HG03558 (cell line): ENCODE data around the gene FJX1.

ENCODE experiments used
- ATAC-seq: cut with Tn5 transposase; IDR thresholded peaks from one replicate; pipeline ENCODE4 v1.9.1; 2021; ENCODE audit warnings: moderate number of reproducible peaks; ENCODE audit not compliant: unreplicated experiment; ENCODE audit errors: extremely low read depth

The FJX1 gene, protein sequence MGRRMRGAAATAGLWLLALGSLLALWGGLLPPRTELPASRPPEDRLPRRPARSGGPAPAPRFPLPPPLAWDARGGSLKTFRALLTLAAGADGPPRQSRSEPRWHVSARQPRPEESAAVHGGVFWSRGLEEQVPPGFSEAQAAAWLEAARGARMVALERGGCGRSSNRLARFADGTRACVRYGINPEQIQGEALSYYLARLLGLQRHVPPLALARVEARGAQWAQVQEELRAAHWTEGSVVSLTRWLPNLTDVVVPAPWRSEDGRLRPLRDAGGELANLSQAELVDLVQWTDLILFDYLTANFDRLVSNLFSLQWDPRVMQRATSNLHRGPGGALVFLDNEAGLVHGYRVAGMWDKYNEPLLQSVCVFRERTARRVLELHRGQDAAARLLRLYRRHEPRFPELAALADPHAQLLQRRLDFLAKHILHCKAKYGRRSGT

DNA sequence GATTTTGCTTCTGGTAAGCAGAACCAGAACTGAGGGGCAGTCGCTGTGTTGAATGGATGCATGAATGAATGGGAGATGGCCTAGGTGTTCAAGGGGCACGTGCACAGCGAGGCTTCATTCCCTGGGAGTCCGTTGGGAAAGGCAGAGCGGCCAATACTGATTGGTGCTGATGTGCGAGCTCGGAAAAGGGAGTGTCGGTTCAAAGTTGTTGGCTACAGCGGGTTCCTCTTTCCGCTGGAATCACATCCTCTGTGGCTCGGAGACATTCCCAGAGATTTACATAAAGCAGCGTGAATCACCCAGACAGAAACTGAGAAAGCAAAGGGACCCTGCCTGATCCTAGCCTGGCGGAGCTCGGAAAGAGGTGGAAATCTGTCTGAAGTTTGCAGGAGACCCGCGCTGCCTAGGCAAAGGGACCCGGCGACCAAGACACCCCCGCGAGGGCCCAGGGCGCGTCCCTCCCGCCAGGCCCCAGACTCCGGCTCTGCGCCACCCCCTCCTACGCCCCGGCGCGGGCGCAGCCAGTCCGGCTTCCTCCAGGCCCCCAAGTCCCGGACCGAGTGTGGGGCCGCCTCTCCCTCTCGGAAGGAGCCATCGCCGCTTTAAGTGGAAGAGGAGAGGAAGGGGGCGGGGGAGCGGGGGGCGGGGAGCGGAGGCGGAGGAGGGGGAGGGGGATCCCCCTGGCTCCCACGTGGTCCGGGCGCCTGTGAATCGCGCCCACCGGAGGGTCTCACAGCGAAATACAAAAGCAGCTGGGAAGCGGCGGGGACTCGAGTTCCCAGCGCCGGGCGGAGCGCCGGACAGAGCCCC, at the start of gene FJX1:
TSS of gene FJX1 (plus strand) at position 774 of the 810 bp plus-strand sequence. CDS start 177 bp downstream, outside the sequence.
- ATAC-seq, result peak; percentile 27

GRCh38 chr11:35571696-35572095, 46.6 kb upstream of the FJX1 start:
- ATAC-seq, result no peak

DNA sequence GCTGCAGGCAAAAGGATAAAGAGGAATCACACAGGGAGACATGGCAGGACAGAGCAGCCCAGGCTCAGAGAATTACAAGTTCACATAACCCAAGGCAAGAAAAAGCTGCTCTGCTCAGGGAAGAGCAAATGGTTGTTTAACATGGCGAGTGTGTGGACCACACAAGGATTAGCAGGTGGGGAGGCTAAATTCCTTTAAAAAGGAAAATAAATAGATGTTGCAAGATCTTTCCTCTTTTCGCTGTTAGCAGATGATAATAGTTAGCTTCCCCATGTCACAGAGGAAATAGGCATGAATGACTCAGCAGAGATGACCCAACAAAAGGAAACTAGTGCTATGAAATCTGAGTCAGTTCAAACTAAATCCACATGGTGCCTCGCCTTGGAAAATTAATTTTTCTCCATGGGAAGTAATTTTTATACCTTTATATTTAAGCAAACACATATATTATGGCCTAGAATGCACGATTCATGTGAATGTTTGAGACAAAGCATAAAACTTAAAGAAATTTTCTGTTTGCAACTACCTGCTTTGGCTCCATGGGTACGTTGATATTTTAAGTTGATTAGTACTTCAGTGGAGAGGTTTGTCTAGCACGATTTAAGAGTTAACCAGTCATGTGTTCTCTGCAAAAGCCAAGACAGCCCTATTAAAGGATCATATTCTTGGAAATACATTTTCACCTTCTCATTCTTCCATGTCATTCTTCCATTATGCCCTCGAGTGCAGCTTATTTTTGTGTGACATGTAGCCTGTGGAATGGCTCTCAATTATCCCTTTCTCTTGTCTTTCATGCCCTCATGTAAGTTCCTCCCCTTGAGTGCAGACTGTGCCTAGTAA, 38.5 kb upstream of the FJX1 start:
- no peak for ATAC-seq

GRCh38 chr11:35580397-35580781, 37.9 kb upstream of the FJX1 start:
- no peak for ATAC-seq

DNA sequence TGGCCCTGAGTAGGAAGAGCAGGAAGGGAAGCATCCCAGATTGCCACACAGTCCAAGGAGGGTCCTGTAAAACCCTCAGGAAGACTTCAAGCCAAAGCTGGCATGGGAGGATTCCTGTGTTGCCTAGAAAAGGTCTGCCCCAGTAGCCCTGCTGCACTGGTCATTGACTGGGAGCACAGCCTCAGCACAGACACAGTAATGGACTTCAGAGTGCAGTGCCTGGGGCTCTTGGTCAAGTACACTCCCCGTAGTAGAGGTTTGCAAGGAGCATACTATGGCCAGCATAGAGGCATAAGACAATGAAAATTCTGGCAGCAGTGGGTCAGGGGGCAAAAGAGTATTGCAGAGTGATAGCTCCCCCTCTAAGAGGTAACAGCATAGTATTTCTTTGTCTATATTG, 36.2 kb upstream of the FJX1 start:
- no peak for ATAC-seq

DNA sequence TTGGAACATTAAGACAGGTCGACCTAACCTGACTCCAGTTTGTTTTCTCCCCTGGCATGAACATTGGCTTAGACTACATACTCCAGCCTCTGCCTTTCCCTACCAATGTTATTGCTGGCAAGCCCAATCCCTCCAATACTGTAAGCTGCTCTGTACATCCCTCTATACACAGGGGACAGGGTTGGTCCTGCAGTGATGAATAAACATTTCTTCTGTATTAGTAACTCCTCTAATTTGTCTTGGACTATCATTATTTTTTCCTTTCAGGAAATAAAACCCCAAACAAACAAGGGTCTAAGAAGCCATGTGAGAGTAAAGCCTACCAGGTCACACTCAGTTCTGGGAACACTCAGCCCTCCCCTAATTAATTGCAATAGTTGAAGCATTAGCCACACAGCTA, 35.1 kb upstream of the FJX1 start:
- no peak for ATAC-seq

DNA sequence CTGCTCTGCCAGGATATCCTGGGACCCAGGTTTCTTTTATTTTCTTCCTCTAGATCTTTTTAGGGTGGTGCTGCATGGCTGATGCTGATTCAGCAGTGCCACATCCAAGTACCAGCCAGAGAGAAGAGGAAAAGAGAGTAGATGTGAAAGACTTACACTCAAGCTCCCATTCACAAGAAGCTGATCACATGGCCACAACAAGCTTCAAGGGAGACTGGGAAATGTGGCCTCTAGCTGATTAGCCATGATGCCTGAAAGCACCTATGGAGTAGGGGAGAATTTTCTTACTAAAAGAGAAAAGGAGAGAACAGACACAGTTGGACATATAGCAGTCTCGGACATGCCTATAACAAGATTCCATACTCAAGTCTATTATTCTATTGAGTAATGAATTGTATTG, 34.4 kb upstream of the FJX1 start:
- no peak for ATAC-seq

DNA sequence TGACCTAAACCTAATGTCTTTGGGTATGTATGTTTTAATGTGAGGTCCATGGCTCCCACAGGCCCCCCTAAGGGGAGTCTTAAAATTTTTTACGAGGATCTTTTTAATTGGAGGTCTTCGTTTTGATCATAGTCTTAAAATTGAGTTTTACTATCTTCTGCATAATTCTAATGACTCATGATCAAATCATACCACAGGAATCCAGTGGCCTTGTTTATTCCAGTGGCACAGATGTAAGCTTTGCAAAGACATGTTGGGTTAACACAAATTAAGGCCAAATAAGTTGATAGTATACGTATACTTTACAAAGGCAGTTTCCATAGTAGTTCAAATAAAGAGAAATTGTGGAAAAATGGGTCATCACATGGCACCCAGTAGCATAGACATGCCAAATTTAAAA, 33.9 kb upstream of the FJX1 start:
- ATAC-seq, result no peak

DNA sequence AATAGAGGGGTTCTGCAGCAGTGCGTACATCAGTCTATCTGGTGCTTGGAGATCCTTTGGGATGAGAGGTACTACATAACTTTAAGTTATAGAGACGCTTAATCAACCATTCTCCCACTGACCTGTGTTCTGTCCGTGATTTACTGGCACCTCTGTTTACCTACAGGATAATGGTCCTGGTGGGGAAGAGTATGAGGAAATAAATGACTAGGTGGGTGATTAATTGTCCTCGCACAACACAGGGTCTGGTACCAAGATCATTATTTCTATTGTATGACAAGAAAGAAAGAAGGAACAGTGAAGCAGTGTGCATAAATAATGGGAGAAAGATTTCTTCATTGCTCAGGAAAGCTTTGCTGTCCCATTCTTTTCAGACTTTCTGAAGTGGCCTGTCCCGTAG, 32.8 kb upstream of the FJX1 start:
- no peak for ATAC-seq

DNA sequence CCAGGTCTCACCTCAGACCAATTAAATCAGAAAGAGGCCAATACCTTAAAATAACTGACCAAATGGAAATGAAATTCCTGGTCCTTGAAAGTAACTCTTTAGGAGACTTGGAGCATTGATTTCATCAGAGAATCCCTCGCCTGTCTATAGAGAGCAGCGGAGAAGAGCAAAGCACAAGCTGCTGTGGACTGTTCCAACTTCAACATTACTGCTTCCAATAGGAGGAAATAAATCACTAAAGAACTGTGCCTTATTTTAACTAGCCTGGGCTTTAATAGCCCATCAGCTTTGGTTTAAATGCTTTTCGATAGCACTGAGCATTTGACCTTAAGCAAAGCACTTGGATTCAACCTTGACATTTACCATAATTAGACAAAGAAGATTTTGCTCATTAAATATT, 32.0 kb upstream of the FJX1 start:
- no peak for ATAC-seq

GRCh38 chr11:35587972-35588371, 30.3 kb upstream of the FJX1 start:
- no peak for ATAC-seq

GRCh38 chr11:35588627-35589026, 29.6 kb upstream of the FJX1 start:
- no peak for ATAC-seq

DNA sequence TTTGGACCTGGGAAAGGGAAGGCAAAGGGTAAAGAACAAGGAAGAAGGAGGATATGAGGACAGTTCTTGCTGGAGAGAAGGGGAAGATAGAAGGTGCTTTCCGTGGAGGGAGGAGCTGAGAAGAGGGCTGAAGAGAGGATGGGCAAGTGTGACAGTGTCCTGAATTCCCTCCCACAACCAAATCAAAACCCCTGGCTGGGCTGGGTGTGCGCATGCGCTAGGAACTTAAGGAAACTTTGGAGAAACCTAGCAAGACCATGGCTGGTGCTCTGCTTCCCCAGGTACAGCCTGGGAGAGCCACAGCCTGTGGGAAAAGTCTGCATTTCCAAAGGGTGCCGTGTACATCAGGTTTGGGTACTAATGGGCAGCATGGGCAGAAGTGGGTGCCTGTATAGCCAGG, 29.0 kb upstream of the FJX1 start:
- no peak for ATAC-seq

DNA sequence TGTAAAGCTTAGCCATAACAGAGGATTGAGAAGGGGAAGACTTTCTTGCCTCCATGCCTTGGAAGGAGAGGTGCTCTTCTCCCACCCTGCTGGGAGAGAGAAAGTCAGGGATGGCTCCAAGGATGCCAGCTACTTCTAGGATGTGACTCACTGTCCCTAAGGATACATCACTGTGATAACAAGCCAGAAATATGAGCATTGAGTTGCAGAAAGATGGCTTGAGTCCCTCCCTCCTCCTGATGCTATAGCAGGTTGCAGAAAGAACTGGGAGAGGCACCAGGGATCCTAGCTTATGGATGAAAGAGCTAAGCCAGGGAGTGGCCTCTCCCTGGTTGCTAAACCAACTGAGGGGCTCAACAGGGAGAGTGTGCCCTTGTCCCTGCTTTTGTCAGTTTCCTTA, 27.8 kb upstream of the FJX1 start:
- no peak for ATAC-seq

DNA sequence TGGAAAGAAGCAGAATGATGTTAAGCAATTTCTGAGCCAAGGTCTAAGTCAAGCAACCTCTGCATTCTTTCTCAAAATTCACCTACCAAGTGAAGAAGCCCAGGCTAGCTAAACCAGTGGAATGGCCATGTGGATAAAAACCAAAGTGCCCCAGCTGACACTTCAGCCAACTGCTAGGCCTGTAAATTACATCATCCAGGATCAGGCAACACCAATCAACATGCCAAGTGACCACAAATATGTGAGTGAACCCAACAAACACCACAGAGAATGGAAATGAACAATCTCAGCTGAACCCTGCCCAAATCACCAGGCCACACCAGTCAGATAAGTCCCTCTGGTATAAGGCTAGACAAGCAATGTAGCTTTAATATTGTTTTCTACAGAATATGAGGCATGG, 25.1 kb upstream of the FJX1 start:
- no peak for ATAC-seq

GRCh38 chr11:35594680-35595079, 23.6 kb upstream of the FJX1 start:
- ATAC-seq, result no peak

DNA sequence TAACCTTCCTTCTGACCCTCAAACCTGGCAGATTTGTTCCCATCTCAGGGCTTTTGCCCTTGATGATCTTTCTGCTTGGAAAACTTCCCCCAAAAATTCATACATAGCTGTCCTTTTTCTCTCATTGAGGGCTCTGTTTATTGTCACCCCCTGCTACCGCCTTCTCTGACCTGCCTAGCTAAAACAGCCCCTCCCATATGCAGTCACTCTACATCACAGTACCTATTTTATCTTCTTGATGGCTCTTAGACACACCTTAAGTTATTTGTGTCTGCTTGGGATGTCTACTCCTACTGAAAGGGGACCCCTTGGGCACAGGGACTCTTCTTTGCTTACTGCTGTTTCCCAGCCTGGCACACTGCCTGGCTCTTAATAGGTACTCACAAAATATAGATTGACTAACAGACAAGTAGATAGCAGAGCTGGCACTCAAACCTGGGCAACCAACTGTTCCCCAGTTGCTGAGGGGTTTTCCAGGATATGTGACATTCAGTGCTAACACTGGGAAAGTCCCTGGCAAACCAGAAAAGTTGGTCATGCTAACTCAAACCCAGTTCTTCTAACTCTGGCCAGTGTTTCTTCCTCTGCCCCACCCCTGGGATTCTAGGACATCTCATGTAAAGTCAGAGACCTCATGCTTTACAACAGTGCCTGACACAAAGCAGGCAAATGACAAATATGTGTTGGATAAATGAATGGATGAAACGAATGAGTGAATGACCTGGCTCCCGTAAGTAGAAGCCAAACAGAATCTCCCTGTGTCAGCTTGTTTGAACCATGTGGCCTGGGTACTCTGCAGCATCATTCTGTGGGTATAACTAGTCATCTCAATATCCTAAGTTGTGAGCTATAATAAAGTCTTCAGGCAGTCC, 19.8 kb upstream of the FJX1 start:
- ATAC-seq, result peak; percentile 58

DNA sequence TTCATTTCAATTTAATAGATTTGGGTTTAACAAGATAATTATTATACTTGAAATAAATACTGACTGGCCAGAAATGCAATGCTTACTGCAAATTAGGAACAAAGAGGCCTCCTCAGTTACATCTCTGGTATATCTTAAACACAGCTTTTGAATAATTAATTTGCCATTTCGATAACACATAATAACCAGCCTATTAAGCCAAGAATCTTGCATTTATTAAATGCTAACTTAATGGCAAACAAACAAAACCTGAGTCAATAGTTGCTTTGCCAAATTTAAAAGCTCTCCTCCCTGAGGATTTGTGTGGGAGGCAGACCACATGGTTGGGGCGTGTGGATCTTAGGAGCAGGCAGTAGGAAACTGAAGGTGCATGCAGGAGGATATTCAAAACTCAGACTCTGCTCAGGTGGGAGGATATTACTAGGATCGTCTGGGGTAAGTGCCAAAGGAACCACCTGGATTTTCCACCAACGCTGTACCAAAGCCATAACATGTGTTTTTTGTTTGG, 17.9 kb upstream of the FJX1 start:
- no peak for ATAC-seq

GRCh38 chr11:35602160-35602793, 16.0 kb upstream of the FJX1 start:
- no peak for ATAC-seq
